Kidney glomerular epithelial cell (primary cell): Measurements from ENCODE around the gene STIP1.
"Not testable (repeated sequence)": the region's sequence is repeated elsewhere in the genome, so short reads cannot be mapped to it uniquely, and the experiment has no call there.

ENCODE experiments used
- DNase-seq: peaks from one replicate; lab custom pipeline; 2025; lab: John Stamatoyannopoulos, UW

Gene STIP1

DNA sequence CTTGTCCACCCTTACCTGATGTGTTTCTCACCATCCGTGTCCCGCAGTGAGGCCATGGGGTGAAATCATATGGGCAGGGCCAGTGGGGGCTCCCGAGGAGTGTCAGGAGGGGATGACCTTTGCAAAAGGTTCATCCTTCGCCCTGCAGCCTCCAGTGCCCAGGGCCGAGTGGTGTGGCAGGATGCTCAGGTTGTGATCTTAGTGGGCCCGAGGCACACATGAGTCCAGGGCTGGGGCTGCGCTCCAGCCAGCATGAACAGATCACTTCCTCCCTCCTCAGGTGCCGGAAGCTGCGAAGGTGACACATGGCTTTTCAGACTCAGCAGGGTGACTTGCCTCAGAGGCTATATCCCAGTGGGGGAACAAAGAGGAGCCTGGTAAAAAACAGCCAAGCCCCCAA lies 52.1 kb downstream of the STIP1 start:
- no peak for DNase-seq

DNA sequence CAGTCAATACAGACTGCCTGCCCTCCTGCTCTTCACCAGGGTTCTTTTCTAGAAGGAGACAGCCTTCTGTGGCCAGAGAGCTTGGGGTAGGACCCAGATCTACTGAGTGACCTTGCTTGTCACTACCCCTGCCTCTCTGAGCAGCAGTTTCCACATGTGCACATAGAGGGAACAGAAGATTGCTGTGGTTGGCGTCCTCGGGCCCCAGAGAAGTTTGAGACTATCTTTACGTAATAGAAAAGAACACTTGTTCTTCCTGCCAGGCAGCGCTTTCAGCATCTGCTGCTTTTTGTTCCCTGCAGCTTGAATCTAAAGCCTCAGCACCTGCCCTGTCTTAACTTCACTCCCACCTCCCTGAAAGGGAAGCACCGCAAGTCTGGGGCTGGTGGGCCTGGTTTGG lies 53.0 kb downstream of the STIP1 start:
- DNase-seq, result no peak

DNA sequence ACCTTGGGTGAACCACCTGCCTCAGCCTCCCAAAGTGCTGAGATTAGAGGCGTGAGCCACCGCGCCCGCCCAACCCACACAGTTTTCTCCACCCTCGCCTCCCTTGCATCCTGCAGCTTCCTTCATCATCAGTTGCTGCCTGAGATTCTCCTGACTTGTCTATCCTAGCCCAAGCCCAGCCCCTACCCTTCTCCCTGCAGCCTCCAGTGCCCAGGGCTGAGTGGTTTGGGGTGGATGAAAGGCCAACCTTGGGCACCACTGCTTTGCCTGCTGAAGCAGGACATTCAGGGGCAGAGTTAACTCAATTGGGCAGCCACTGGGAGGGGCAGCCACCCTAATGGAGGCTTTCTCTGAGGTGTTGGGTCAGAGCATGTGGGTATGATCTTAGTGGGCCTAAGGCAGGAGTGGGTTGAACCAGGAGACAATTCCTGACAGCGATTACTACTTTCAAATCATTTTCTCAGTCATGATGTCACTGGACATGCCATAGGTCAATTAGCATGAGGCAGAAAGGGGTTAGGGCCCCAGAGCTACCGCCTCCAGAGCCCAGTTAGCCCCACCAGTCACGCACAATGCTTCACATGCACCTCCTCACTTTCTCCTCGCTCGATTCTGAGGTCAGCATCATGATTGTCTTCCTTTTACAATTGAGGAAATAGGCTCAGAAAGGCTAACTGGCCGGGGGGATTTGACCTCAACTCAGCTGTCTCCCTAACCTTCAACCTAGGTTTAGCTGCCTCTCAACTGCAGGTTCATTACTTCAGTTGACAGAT lies 53.9 kb downstream of the STIP1 start:
- DNase-seq, result no peak

DNA sequence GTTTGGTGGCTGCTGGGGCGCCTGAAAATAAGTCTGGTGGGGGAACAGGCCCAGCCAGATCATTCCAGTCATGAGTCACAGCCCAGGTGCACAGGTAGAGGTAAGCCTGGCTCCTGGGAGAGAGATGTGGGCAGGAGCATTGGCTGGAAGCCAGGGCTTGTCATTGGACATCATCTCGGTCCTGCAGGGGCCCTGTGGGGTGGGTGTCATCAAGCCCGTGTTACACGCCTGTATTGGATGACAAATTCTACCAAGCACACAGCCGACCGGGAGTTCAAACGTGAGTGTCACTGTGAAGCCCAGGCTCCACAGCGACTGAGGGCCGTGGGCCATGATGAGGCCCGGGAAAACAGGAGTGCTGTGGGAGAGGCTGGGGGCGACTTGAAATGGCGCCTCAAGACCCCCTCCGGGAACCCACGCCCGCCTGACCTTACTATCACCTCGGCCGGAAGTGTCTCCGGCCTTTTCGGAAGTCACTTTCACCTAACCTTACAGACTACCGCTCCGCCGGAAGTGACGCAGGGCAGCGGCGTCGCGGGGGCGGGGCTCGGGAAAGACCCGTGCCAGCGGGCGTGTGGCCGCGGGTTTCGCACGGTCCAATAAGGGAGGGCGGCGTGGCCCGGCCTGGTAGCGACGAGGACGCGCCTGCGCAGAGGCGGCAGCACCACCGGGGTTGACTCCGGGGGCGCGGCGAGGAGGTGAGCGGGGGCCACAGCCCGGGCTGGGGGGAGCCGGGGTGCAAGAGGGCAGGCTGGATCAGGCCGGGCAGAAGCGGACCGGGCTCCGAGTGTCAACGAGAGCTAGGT lies 54.7 kb downstream of the STIP1 start, which contains the start of gene FKBP2:
Gene FKBP2 (plus strand): TSS at position 661 of the 806 bp plus-strand sequence. CDS start 1,293 bp downstream, outside the sequence.
- peak; percentile 87 for DNase-seq

DNA sequence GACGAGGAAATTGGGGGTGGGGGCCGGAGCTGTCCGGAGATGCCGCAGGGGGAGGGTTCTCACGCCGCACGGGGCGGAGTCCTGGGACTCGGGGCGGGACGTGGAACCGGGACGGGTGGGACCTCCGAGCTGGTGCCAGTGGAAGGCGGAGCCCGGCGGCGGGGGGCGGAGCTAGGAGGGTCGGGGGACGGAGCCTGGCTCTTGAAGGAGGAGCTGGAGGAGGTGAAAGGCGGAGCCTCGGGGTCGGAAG lies 55.2 kb downstream of the STIP1 start:
- DNase-seq, result no peak

DNA sequence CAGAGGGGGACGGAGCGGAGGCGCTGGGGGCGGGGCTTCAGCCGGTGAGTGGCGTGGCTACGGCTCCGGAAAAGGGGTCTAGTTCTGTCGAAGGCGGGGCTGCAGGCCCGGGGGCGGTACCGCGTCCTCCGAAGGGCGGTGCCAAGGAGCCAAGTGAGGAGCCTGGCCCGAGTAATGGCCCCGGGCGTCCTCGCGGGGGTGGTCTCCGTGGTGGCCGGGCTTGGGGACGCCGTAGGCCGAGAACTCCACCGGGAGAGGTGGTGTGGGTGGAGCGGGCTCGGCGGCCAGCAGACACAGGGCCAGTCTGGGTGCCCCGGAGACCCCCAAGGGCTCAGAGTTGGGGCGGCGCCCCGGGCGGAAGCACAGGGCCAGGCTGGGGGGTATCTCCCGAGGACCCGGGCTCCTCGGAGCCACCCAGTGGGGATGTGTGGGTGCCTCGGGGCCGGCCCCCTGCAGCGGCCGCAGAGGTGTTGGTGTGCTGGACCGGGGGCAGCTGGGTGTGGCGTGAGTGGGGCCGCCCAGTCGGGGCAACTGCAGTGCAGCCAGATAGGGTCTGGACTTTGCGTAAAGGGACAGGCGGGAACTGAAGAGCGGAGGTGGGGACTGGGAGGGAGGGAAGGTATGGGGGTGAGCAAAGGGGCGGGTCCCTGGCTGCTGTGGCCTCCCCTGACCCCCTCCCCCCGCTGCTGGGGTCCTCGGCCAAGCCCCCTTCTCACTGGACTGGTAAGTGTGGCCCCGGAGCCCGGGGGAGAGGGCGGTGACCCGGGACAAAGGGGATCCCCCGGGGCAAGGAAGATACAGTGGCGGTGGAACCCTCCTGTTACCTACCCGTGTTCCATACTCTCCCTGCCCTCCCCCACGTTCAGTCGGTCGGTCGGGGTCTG lies 55.8 kb downstream of the STIP1 start:
- DNase-seq, result peak; percentile 96

DNA sequence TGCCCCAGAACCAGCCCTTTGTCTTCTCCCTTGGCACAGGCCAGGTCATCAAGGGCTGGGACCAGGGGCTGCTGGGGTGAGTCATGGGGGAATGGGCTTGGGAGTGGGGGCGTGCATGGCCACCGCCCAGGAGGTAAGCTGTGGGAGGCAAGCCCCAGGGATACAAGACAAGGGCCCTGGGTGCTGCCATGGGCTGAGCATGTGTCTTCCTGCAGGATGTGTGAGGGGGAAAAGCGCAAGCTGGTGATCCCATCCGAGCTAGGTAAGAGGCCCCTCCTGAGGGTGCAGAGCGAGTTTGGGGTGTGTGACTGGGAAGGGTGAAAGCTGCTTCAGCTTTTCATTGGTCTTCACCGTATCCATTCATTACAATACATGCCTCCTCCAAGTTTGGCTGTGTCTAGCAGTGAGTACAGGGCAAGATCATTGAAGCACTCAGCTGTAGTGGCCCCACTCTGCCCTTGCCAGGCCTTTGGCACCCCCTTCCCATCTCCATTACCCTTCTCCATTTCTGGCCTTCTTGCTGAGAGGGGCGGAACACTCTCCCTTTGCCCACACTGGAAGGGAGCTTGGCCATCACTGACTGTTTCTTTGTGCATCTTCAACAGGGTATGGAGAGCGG lies 57.4 kb downstream of the STIP1 start:
- no peak for DNase-seq

DNA sequence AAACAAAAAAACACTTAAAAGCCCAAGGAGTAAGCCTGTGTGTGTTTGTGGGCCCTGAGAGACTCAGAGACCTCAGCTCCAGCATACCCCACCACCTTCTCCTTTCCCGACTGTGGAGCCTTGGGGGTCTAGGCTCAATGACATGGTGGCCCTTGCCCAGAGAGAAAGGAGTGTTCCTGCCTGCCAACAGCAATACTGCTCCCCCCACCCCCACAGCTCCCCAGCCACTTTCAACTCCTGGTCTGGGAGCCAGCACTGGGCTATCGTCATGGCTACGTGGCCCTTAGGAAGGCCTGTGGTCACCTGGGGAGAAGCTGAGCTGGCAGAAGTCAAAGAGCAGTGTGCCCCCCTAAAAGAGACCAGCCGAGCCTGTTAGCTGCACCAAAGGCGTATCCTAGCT lies 58.1 kb downstream of the STIP1 start:
- DNase-seq, result no peak

DNA sequence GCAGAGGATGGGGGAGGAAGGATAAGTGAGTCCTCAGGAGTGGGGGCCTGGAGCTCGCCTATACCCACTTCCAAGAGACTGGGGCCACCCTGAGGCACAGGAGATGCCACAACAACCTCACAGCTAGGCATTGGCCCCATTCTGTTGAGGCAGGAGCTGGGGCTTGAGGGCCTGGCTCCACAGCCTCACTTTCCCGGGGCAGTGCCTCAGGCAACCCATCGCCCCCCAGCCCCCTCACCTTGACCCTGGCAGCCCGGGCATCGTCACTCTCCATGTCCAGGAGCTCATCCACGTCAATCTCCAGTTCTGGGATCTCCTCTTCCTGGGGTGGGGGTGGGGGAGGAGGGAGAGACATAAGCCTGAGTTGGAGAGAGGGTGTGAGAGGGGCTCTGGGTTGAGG lies 59.0 kb downstream of the STIP1 start:
- no peak for DNase-seq

DNA sequence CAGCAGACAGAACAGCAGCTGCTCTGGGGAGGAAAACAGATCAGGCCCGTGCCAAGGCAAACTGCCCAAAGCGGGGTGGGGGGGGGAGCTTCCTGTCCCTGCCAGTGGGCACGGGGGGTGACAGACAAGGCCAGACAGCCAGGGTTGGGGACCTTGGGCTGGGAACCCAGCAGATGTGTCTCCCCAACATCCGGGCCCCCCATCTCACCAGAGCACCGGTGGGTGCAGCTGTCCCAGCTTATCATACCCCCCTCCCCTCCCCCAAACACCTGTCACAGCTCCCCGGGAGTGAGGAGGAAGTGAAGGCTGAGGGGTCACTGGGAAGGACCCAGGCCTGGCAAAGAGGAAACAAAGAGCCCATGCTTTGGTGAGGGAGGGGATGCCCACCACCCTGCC lies 59.4 kb downstream of the STIP1 start:
- DNase-seq, result no peak

DNA sequence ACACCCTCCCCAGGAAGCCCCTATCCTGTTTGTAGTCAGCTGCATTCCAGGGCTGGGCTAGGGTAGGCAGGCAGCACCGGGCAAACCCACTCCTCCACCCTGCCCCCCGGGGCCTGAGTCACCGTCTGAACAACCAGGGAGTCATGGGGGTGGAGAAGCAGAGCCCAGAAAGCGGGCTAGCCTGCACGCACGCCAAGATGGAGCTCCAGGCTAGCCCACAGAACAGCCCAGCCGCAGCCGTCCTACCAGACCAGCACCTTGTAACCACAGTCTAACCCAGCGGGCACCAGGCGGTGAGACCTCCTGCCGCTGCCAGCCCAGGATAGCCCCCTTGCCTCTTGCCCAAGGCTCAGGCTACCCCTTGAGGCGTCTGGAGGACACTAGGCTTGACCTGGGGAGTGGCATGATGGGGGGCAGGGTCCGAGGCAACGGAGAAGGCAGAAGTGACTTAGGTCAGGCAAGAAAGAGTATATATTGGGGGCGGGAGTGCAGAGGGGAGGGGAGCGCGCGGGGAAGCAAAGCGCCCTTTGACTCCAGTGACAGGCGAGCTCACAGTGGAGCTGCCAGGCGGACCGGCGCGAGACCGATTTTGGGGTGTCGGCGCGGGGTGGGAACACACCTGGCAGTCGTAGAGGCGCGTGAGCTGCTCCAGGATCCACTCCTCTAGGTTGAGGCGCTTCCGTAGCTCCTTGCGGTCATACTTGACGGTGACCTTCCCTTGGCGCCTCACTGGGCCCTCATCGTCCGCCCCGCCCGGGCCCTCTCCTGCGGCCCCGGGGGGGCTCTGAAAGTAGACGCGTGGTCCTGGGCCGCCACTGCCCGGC lies 60.0 kb downstream of the STIP1 start:
- peak; percentile 89 for DNase-seq

DNA sequence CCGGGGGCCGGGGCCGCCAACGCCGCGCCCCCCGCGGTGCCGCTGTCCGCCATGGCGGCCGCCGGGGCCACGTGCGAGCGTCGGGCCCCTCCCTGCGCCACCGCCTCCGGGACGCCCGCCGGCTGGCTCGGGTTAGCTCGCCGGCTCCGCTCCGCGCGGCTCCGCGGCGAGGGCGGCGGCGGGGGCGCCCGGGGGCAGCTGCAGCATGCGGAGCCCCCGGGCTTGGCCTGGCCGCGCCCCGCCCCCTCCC lies 60.6 kb downstream of the STIP1 start:
- DNase-seq, result not testable (repeated sequence)

DNA sequence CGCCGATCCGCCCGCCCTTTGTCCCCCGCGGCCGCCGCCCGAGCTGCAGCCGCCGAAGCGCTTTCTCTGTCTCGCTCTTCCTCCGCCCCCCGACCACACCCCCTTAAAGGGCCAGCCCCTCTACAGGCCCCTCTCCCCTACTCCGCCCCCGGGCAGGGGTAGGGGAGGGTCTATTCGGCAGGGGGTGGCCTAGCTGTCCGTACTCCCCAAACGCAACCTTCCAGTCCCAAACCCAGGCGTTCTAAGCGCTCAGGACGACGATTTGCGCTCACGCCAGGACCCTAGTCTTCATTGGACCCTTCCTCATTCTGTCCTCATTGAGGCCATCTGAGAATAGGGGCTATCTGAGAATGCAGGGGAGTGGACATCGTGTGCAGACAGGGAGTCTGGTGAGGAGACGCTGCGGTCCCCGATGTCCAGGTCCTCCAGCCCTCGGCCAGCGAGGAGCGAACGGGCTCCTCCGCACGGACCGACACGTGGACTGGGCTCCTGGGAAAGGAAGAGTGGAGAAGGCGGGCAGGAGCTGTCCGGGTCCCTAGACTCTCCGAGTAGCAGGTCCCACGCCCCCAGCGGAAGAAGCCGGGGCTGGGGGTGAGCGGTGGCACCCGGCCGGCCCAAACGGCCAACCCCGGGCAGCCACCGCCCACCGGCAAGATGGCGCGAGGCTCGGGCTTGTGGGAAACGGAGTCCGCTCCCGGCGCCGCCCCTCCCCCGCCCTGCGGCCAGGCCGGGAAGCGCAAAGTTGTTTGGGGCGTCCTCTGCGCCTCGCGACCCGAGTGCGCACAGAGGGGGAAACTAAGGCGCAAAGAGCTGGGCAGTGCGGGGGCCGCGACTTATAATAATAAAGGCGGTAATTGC lies 61.1 kb downstream of the STIP1 start, which contains the start of gene PPP1R14B:
Gene PPP1R14B (minus strand): TSS at position 73 of the 858 bp plus-strand sequence. CDS start 270 bp downstream, outside the sequence.
- peak; percentile 64 for DNase-seq

DNA sequence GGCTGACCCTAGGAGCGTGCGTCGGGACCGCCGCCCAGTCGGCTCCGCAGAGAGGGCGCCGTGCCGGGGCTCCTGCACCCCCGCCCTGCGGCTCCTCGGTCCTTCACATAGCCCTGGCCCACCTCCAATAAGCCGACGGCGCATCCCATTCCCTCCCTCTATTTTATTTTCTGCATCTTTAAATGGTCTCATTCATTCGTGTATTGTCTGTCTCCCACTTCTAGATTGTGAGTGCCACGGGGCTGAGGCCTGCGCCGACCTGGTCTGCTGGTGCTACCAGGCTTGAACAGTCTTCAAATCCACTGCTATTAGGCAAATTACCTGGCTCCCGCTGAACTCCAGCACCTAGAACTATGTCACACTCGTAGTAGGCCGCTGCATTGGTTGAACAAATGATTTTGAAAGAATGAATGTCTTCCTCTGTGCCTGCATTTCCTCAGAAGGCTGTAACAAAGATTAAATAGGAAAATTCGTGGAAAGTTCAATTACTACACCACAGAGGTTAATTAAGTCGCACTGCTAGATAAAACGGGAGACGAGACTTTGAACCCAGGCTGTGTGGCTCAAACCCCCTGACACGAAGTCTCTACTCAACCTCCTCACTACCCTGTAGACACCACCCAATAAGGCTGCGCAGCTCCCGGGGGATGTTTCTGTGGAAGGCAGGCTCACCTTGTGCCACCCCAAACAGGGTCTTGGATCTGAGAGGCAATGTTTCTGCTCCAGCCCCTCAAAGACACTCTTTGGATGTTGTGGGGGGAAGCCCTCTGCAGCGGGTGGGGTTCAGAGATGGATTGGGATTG lies 62.0 kb downstream of the STIP1 start:
- no peak for DNase-seq

DNA sequence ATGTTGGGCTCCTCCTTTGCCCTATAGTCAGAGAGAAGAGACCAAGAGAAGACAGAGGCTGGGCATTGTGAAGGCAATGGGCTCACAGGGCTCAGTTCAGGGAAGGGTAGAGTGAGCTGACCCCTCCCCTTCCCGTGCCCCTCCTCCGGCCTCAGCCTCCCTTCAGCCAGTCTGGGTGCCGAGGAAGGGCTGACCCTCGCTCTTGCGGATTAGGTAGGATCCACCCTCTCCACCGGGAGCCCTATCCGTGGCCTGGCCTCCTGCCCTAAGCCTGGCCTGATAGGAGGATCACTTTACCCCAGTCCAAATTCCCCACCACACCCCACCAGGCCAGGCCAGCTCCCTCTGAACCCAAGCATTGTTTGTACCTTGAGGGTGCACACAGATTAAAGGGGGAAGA lies 62.6 kb downstream of the STIP1 start:
- DNase-seq, result no peak

DNA sequence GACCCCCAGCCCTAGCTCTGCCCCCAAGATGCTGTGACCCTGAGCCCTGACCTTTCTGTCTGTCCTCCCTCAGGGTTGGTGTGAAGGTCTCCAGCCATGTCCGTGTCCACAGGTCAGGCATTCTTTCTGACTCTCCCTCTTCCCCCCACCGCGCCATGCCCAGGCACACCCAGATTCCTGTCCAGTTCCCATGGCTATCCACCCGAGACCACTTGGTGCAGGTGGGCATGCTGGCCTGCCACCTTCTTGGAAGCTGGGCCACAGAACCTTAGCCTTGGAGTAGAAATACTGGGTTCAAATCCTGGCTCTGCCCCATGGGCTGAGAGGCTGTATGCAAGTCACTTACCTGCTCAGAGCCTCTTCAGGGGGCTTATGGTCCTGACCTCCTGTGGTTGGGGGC lies 63.1 kb downstream of the STIP1 start:
- DNase-seq, result no peak

DNA sequence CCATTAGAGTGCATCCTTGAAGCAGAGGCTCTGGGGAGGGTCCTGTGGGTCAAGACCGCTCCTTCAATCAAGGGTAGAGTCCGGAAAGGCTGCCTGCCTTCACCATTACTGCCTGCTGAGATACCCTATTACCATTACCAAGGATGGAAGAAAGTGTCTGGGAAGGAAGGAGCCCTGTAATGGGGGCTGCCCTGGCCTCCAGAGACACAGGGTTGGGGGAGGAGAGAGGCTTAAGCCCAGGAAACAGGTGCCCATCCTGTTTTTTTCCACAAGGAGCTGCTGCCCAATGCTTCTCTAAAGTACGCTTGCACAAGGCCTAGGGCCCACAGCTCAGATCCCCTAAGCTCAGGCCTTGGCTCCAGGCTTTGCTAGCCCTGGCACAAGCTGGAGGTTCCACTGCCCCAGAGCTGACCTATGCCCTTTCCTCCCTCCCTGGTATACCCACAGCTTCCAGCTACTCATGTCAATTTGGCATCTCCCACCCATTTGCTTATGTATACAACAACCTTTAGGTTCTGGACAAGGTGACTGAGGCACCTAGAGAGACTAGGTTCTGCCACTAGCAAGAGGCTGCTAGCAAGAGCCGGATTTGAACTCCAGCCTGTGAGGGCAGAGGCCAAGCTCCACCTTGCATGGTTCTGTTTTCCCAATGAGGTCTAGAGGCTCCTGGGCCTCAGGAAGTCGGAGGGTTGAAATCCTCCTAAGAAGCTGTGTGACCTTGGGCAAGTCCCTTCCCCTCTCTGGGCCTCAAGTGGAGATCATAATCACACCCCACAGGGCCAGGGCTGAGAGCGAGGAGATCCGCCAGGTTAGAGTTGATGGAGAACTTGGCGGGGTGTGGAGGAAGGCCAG lies 63.8 kb downstream of the STIP1 start:
- no peak for DNase-seq

DNA sequence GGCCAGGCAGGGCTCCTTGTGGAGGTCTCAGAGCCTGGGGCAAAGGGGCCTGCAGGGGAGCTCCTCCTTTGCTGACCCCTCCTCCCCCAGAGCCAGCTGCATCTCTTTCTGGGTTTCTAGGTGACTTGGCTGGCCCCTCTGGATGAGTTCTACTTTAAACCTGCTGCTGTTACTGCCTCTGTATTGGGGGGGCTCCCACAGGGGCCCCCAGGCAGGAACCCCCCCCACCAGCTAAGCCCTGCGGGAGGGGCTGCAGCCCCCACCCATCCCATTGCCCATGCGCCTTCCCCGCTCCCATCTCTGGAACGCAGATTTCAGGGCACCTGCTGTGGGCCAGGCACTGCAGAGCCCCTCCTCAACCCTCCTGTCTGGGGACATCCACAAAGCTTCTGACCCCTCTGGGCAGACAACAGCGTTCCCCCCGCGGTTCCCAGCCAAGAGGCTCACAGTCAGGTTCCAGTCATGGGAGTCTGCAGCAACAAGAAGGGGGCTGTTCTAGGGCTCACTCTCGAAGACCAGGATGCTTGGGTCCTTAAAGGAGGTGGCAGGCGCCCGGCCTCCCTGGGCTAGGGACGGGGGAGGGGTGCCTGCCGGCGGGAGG lies 64.5 kb downstream of the STIP1 start:
- DNase-seq, result no peak
